Endothelial cell of umbilical vein (primary cell): ENCODE results near the gene GALNT2. TPM values are rescaled to one million over a fixed set of nuclear protein-coding genes. Genes with fewer than 3 reads are reported as not detected.

Experiments used
- BruUV-seq: library from RNA; stranded (reverse); fragments of 400-500 nt; replicated peaks from 2 replicates; lab custom pipeline; 2021; lab: Mats Ljungman, UMichigan
- CTCF ChIA-PET: fragments of 300-600, 350-600 bp; sonication (Branson Sonifier 250); formaldehyde crosslinking; loops from one replicate; lab custom pipeline; 2021; ENCODE audit warnings: antibody characterized with exemption, inconsistent platforms; lab: Charles Lee
- POLR2A ChIA-PET: fragments of 300-600, 350-600 bp; sonication (Branson Sonifier 250); formaldehyde crosslinking; loops from one replicate; lab custom pipeline; 2021; ENCODE audit warnings: antibody characterized with exemption, inconsistent platforms; lab: Charles Lee
- DNase-seq: peaks from one replicate; pipeline ENCODE4 v3.0.0-alpha.2; 2011; ENCODE audit warnings: low read depth, low spot score
- FAIRE-seq: peaks from 2 replicates; lab custom pipeline; 2011; peaks lifted over from hg19 to GRCh38; lab: Jason Lieb, UNC
- H2AFZ ChIP-seq: 2 replicates; pipeline ENCODE4 v1.6.0; 2012; ENCODE audit warnings: low read depth, low read length, control low read depth, inconsistent platforms
- H3K27ac ChIP-seq: 2 replicates; pipeline ENCODE4 v1.5.1; 2011; ENCODE audit warnings: low read depth, mild to moderate bottlenecking, control low read depth, low read length, moderate library complexity; ENCODE audit not compliant: insufficient read depth
- H3K27me3 ChIP-seq, 2 experiments: 2 replicates each; pipeline versions ENCODE4 v1.6.0 to v1.6.1; 2011; ENCODE audit warnings: low read length in 2 of 2, mixed read lengths in 1 of 2; ENCODE audit not compliant: control insufficient read depth in 2 of 2, insufficient read depth in 2 of 2
- H3K36me3 ChIP-seq, 2 experiments: 2 replicates in 1 of 2; 3 replicates in 1 of 2; pipeline ENCODE4 v1.5.1; 2011; ENCODE audit warnings: low read length in 2 of 2, mild to moderate bottlenecking in 1 of 2, moderate library complexity in 1 of 2; ENCODE audit not compliant: control insufficient read depth in 2 of 2, insufficient read depth in 2 of 2; ENCODE audit errors: extremely low read depth in 1 of 2
- H3K4me1 ChIP-seq: 3 replicates; pipeline ENCODE4 v1.5.1; 2011; ENCODE audit warnings: mild to moderate bottlenecking, low read length; ENCODE audit not compliant: control insufficient read depth, insufficient read depth; ENCODE audit errors: extremely low read depth
- H3K4me2 ChIP-seq: 2 replicates; pipeline ENCODE4 v1.6.1; 2011; ENCODE audit warnings: low read length, control low read depth, mixed read lengths; ENCODE audit not compliant: insufficient read depth
- H3K4me3 ChIP-seq, 3 experiments: fragments of 200-600 bp in 1 of 3; sonication (generic), shearing (Covaris generic) in 1 of 3; replicated peaks in 1 of 3; 2 replicates each; pipeline ENCODE4 v1.5.1; 2011 to 2016; ENCODE audit warnings: control low read depth in 3 of 3, low read length in 3 of 3, mild to moderate bottlenecking in 2 of 3, inconsistent platforms in 1 of 3, low read depth in 1 of 3, moderate library complexity in 1 of 3; ENCODE audit not compliant: insufficient read depth in 1 of 3
- H3K79me2 ChIP-seq: 2 replicates; pipeline ENCODE4 v1.6.0; 2012; ENCODE audit warnings: low read length, inconsistent platforms; ENCODE audit not compliant: control insufficient read depth, insufficient read depth
- H3K9ac ChIP-seq: replicated peaks from 2 replicates; pipeline ENCODE3; 2011; ENCODE audit warnings: low read length, control low read depth; ENCODE audit not compliant: insufficient read depth; ENCODE audit errors: extremely low read depth
- H3K9me1 ChIP-seq: replicated peaks from 3 replicates; pipeline ENCODE4 v1.6.0; 2011; ENCODE audit warnings: mild to moderate bottlenecking, low read length; ENCODE audit not compliant: control insufficient read depth, insufficient read depth; ENCODE audit errors: extremely low read depth
- H3K9me3 ChIP-seq: replicated peaks from 2 replicates; pipeline ENCODE4 v1.5.1; 2012; ENCODE audit warnings: low read length, inconsistent platforms; ENCODE audit not compliant: control insufficient read depth, insufficient read depth
- H4K20me1 ChIP-seq: replicated peaks from 2 replicates; pipeline ENCODE3; 2011; ENCODE audit warnings: mild to moderate bottlenecking, low read length; ENCODE audit not compliant: control insufficient read depth, insufficient read depth; ENCODE audit errors: extremely low read depth
- CTCF ChIP-seq, 2 donors: IDR thresholded peaks; 1 replicate in 1 of 2; 2 replicates in 1 of 2; pipeline ENCODE4 v1.5.1; 2011; ENCODE audit warnings: low read length in 2 of 2, mild to moderate bottlenecking in 2 of 2, moderate library complexity in 2 of 2, control low read depth in 1 of 2, inconsistent platforms in 1 of 2, low read depth in 1 of 2; ENCODE audit not compliant: insufficient read depth in 1 of 2; ENCODE audit errors: extremely low read depth in 1 of 2
- EZH2 ChIP-seq: IDR thresholded peaks from 2 replicates; pipeline ENCODE4 v1.6.1; 2012; ENCODE audit warnings: borderline replicate concordance, low read depth, mild to moderate bottlenecking, moderate library complexity, low read length, inconsistent platforms; ENCODE audit not compliant: severe bottlenecking
- FOS ChIP-seq: IDR thresholded peaks from 2 replicates; pipeline ENCODE4 v1.6.1; 2011; ENCODE audit warnings: mild to moderate bottlenecking, low read length, moderate library complexity, borderline replicate concordance; ENCODE audit not compliant: insufficient read depth
- JUN ChIP-seq: IDR thresholded peaks from 2 replicates; pipeline ENCODE4 v1.6.1; 2011; ENCODE audit warnings: borderline replicate concordance, low read depth; ENCODE audit not compliant: insufficient read length, insufficient read depth
- MYC ChIP-seq: IDR thresholded peaks from one replicate; pipeline ENCODE4 v1.6.1; 2011; ENCODE audit warnings: mild to moderate bottlenecking, low read depth, low read length
- POLR2A ChIP-seq: IDR thresholded peaks from 2 replicates; pipeline ENCODE4 v1.6.1; 2012; ENCODE audit warnings: low read depth, mild to moderate bottlenecking, control low read depth, low read length
- POLR2AphosphoS5 ChIP-seq: IDR thresholded peaks from 2 replicates; pipeline ENCODE4 v1.6.1; 2012; ENCODE audit warnings: low read depth, mild to moderate bottlenecking, control low read depth, low read length, moderate library complexity; ENCODE audit not compliant: insufficient read depth
- dilution Hi-C: fragments of 300-500 bp; cut with MboI; formaldehyde crosslinking; loops from one replicate; pipeline ENCODE4 v1.15.0; 2019; ENCODE audit warnings: low sequenced_read_pairs; ENCODE audit not compliant: extremely low pct_ligation_motif_present
- intact Hi-C: fragments of 100-400 bp; cut with micrococcal nuclease; formaldehyde crosslinking; loops from one replicate; pipeline ENCODE4 v1.10.0; 2022
- polyA plus RNA-seq, 4 experiments: library from polyadenylated mRNA; depleted of rRNA in 3 of 4; stranded (reverse) in 3 of 4; unstranded in 1 of 4; fragments of >200 nt; gene quantifications; 2 replicates each; pipeline versions ENCODE4 v1.2.1 to v1.2.3, GENCODE V29; 2011 to 2012; ENCODE audit warnings: missing spikeins in 1 of 4
- total RNA-seq: library from RNA; stranded (reverse); gene quantifications from 2 replicates; pipeline ENCODE4 v1.2.3, GENCODE V29; 2021

Gene GALNT2
- total and polyA plus RNA-seq, 2 donors (not counting 3 experiments of a cell fraction or from before 2014, with no cell fraction given) = 56.3 to 77.5 TPM

DNA sequence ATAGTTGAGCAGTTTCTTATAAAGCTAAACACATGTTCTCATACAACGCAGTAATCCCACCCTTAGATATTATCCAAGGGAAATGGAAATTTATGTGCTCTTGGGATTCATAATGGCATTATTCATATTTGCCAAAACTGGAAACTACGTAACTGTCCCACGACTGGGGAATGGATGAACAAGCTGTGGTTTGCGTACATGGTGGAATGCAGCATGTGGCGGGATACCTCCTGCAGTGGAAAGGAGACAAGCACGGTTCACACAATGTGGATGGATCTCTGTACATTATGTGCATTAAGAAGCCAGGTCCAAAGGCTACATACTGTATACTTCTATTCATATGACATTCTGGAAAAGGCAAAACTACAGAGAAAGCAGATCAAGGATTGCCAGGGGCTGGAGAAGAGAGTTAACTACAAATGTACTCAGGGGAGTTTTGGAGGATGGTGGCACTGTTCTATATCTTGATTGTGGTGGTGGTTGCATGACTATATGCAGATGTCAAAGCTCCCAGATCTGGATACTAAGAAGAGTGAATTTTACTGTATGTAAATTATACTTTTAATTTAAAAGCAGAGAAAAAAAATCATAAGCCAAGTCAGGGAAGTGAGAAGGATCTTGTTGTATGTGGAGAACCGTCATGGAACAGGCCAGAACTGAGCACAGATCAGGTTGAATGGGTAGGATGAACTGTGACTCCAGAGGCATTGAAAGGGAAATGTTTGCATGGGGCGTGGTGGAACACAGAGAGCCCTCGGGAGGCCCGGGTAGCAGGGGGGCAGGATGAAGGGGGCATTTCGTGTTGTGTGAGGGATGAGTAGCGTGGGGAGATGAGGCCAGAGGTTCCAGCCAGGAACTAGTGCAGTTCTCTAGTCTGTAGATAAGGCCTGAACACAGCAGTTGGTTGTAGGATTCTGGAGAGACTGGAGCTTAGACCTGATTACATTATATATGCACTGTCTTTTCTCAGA lies 90.7 kb downstream of the GALNT2 start:
- dilution Hi-C loops = no loop called here
- peaks cover 15% of the 10 kb centered on the region for H3K4me1 ChIP-seq
- DNase-seq = no peak
- H3K4me2 ChIP-seq = no peak overlapping the region
- FAIRE-seq = no peak
- H3K9me1 ChIP-seq = no peaks in the 10 kb centered on the region
- TF ChIP-seq POLR2A (no peak), EZH2 (no peak), FOS (no peak), MYC (no peak), POLR2AphosphoS5 (no peak), JUN (no peak), CTCF (IDR thresholded peaks at IDR 0.05; ENCODE audit: extremely low read depth in 1 of 2, insufficient read depth in 1 of 2, low read depth in 1 of 2, low read length in 2 of 2) (no peak)
- intact Hi-C loops = no loop called here
- H3K9ac ChIP-seq = no peak overlapping the region
- no peaks in the 10 kb centered on the region for H3K9me3 ChIP-seq
- POLR2A ChIA-PET = no interaction called here
- CTCF ChIA-PET = interaction anchor here (0.8 to 1.1 kb wide), 3 partner anchors 11 to 57 kb away, joined by 3 read pairs; no protein-coding TSS in a partner anchor
- H3K36me3 ChIP-seq = no peaks in the 10 kb centered on the region
- no TSS peak for BruUV-seq
- H3K4me3 ChIP-seq = no peak overlapping the region
- no peak overlapping the region for H2AFZ ChIP-seq
- no peak overlapping the region for H3K27ac ChIP-seq
- peaks cover 4% of the 10 kb centered on the region for H4K20me1 ChIP-seq
- peaks cover 0 to 5% of the 10 kb centered on the region in 2 experiments for H3K27me3 ChIP-seq
- no peaks in the 10 kb centered on the region for H3K79me2 ChIP-seq
